GM21529 (cell line): Measurements from ENCODE around the gene SSR2.
A peak's percentile ranks its signal among the peaks of the same experiment; 100 is the strongest.

Experiments
- ATAC-seq: cut with Tn5 transposase; IDR thresholded peaks from one replicate; pipeline ENCODE4 v1.9.1; 2021; ENCODE audit not compliant: unreplicated experiment

Gene SSR2

GRCh38 chr1:156020293-156021092, at the start of gene SSR2:
Gene SSR2 (minus strand): TSS chr1:156020951. CDS start chr1:156020167, 784 bp downstream.
- ATAC-seq: peak; percentile 97

- ATAC-seq: no peak
Measured at GRCh38 chr1:156070548-156070947, 49.8 kb upstream of the SSR2 start.

GRCh38 chr1:156069490-156070455, 49.0 kb upstream of the SSR2 start:
- ATAC-seq: no peak

- no peak for ATAC-seq
Measured at GRCh38 chr1:156067262-156067661, 46.5 kb upstream of the SSR2 start.

- ATAC-seq: no peak
Measured at GRCh38 chr1:156065871-156066270, 45.1 kb upstream of the SSR2 start.

- ATAC-seq: no peak
Measured at GRCh38 chr1:156065212-156065611, 44.5 kb upstream of the SSR2 start.

GRCh38 chr1:156064615-156065014, 43.9 kb upstream of the SSR2 start:
- no peak for ATAC-seq

- ATAC-seq: no peak
Measured at GRCh38 chr1:156063997-156064285, 43.2 kb upstream of the SSR2 start.

- no peak for ATAC-seq
Measured at GRCh38 chr1:156062189-156062588, 41.4 kb upstream of the SSR2 start.

GRCh38 chr1:156060937-156061636, 40.3 kb upstream of the SSR2 start, which contains the start of gene RAB25:
Gene RAB25 (plus strand): TSS chr1:156061160. CDS start chr1:156061401, 241 bp downstream.
- ATAC-seq: no peak

- ATAC-seq: no peak
Measured at GRCh38 chr1:156056326-156056849, 35.6 kb upstream of the SSR2 start.

- ATAC-seq: no peak
Measured at GRCh38 chr1:156055281-156056048, 34.7 kb upstream of the SSR2 start.

GRCh38 chr1:156054500-156055280, 33.9 kb upstream of the SSR2 start, which contains the start of gene LAMTOR2:
Gene LAMTOR2 (plus strand): TSS chr1:156054782. CDS start chr1:156054890, 108 bp downstream.
- ATAC-seq: peak; percentile 76

- ATAC-seq: peak; percentile 50
Measured at GRCh38 chr1:156053768-156054499, 33.2 kb upstream of the SSR2 start, which contains the start of gene UBQLN4. Gene UBQLN4 (minus strand): TSS chr1:156053798. CDS start chr1:156053701, 97 bp downstream.

- ATAC-seq: peak; percentile 29
Measured at GRCh38 chr1:156052862-156053767, 32.4 kb upstream of the SSR2 start.

- no peak for ATAC-seq
Measured at GRCh38 chr1:156051011-156051725, 30.4 kb upstream of the SSR2 start.

- ATAC-seq: no peak
Measured at GRCh38 chr1:156050376-156050775, 29.6 kb upstream of the SSR2 start.
